AG09309 (cell line): ENCODE measurements around the gene SPDYE1.

Source experiments
- DNase-seq: peaks from one replicate; pipeline ENCODE4 v3.0.0-alpha.2; 2010; ENCODE audit warnings: low read depth
- H3K4me3 ChIP-seq: 2 replicates; pipeline ENCODE4 v1.5.1; 2011; ENCODE audit warnings: mild to moderate bottlenecking, low read depth, low read length, moderate library complexity; ENCODE audit not compliant: control insufficient read depth
- CTCF ChIP-seq: IDR thresholded peaks from 2 replicates; pipeline ENCODE4 v1.5.1; 2011; ENCODE audit warnings: mild to moderate bottlenecking, low read depth, low read length, inconsistent platforms; ENCODE audit not compliant: insufficient read depth, control insufficient read depth; ENCODE audit errors: missing control alignments

Gene SPDYE1

GRCh38 chr7:44048031-44048795 is 50.5 kb downstream of the SPDYE1 start:
- no peak overlapping the region for H3K4me3 ChIP-seq
- DNase-seq = no peak
- TF ChIP-seq CTCF = no peak

GRCh38 chr7:44050121-44050914 is 52.6 kb downstream of the SPDYE1 start:
- no peak for TF ChIP-seq CTCF
- DNase-seq = no peak

GRCh38 chr7:44050915-44051560 is 53.3 kb downstream of the SPDYE1 start:
- no peak for TF ChIP-seq CTCF
- H3K4me3 ChIP-seq = no peak overlapping the region
- DNase-seq = no peak

More at GRCh38 chr7:44050121-44050914, 52.6 kb downstream of the SPDYE1 start:
- H3K4me3 ChIP-seq = no peak overlapping the region

- H3K4me3 ChIP-seq = no peak overlapping the region
- no peak for DNase-seq
- TF ChIP-seq CTCF = no peak
Observed at GRCh38 chr7:44051611-44052220, 54.0 kb downstream of the SPDYE1 start.

- TF ChIP-seq CTCF = no peak
- H3K4me3 ChIP-seq = no peak overlapping the region
Observed at GRCh38 chr7:44052771-44053365, 55.2 kb downstream of the SPDYE1 start.

GRCh38 chr7:44056681-44057080 is 59.0 kb downstream of the SPDYE1 start:
- no peak for TF ChIP-seq CTCF
- no peak overlapping the region for H3K4me3 ChIP-seq
- DNase-seq = no peak

More at GRCh38 chr7:44052771-44053365, 55.2 kb downstream of the SPDYE1 start:
- DNase-seq = no peak
